ENCODE results near the gene PHC2. TPM values are rescaled to one million over a fixed set of nuclear protein-coding genes. Genes with fewer than 3 reads are reported as not detected.

Gene PHC2
- total and polyA plus RNA-seq, 9 of the 15 experiments (the other 6 are each of a cell fraction or from before 2014, with no cell fraction given) = 3.1 to 67.6 (median 34.6) TPM

GRCh38 chr1:33349778-33350610 lies 80.9 kb downstream of the PHC2 start (continued):
- TF ChIP-seq BRF2 (IDR thresholded peaks at IDR 0.05; ENCODE audit: borderline replicate concordance, insufficient read depth, insufficient read length) = no peak
- TF ChIP-seq SRSF9 (IDR thresholded peaks at IDR 0.05; ENCODE audit: borderline replicate concordance, low read depth, low read length) = no peak
- TF ChIP-seq YY1 (IDR thresholded peaks at IDR 0.05; ENCODE audit: borderline replicate concordance in 1 of 3, control insufficient read depth in 1 of 3, extremely low read depth in 1 of 3, insufficient read depth in 3 of 3, insufficient read length in 1 of 3, insufficient replicate concordance in 2 of 3, low read depth in 1 of 3, low read length in 2 of 3) = peak in 2 of 3 experiments; percentile 66 to 74
- TF ChIP-seq CBFA2T2 (conservative IDR thresholded peaks at IDR 0.05) = no peak
- peak; percentile 76; the same call in 1 of the 2 replicates for TF ChIP-seq PHF8 (IDR thresholded peaks at IDR 0.05; ENCODE audit: borderline replicate concordance, low read length)
- TF ChIP-seq SRF (CRISPR knock-in tag; IDR thresholded peaks at IDR 0.05) = peak in 1 of 2 experiments; percentile 57; a peak in 2 of 4 replicates
- peak; percentile 87; the same call in 1 of the 2 replicates for TF ChIP-seq ZBTB7A (IDR thresholded peaks at IDR 0.05; ENCODE audit: borderline replicate concordance, control insufficient read depth, low read depth, low read length)
- TF ChIP-seq ADNP (tag; IDR thresholded peaks at IDR 0.05) = no peak
- TF ChIP-seq RAD51 (IDR thresholded peaks at IDR 0.05; ENCODE audit: borderline replicate concordance, low read depth) = no peak
- TF ChIP-seq NFIC (IDR thresholded peaks at IDR 0.05) = peak; percentile 89
- peak; percentile 85 for TF ChIP-seq VEZF1 (CRISPR knock-in tag; IDR thresholded peaks at IDR 0.05)
- TF ChIP-seq OTX1 (CRISPR knock-in tag; IDR thresholded peaks at IDR 0.05) = peak; percentile 91; the same call in 1 of the 2 replicates
- 0 out of 2 replicates have a peak, but pooled peaks have one; percentile 64 for TF ChIP-seq SAFB (IDR thresholded peaks at IDR 0.05; ENCODE audit: borderline replicate concordance, low read depth, low read length)
- 0 out of 2 replicates have a peak, but pooled peaks have one; percentile 10 for TF ChIP-seq KLF6 (CRISPR knock-in tag; IDR thresholded peaks at IDR 0.05; ENCODE audit: borderline replicate concordance)
- TF ChIP-seq ZNF384 (IDR thresholded peaks at IDR 0.05; ENCODE audit: low read depth, low read length) = no peak
- TF ChIP-seq PTBP1 (IDR thresholded peaks at IDR 0.05; ENCODE audit: low read depth, low read length) = no peak
- no peak for TF ChIP-seq HNRNPK (IDR thresholded peaks at IDR 0.05; ENCODE audit: low read depth, low read length, poor library complexity, severe bottlenecking)
- 0 out of 2 replicates have a peak, but pooled peaks have one; percentile 22 for TF ChIP-seq SIN3B (IDR thresholded peaks at IDR 0.05; ENCODE audit: low read depth)
- TF ChIP-seq SIX5 (IDR thresholded peaks at IDR 0.05; ENCODE audit: borderline replicate concordance in 1 of 2, insufficient read depth in 1 of 2, low read depth in 1 of 2, low read length in 2 of 2) = no peak
- TF ChIP-seq TCF7L2 (IDR thresholded peaks at IDR 0.05; ENCODE audit: low read depth, low read length) = no peak
- peak; percentile 74 for TF ChIP-seq ZFX (CRISPR knock-in tag; IDR thresholded peaks at IDR 0.05)
- no peak for TF ChIP-seq POLR3G (IDR thresholded peaks at IDR 0.05; ENCODE audit: extremely low read depth, insufficient read length, insufficient replicate concordance)

Measured in K562 (cell line).